ENCODE results near the gene IL23R. TPM values are rescaled to one million over a fixed set of nuclear protein-coding genes. Genes with fewer than 3 reads are reported as not detected.

The IL23R gene

GRCh38 chr1:67307251-67308060, 141.2 kb downstream of the IL23R start, which contains the start of gene IL12RB2:
IL12RB2 (plus strand) TSS chr1:67307873; CDS start chr1:67320369, 12,496 bp downstream.
- Histone ChIP-seq H3K4ac (ENCODE audit: low read depth in 1 of 2, low read length in 2 of 2) (no peak within 1 kb of the TSS), H4K8ac (ENCODE audit: low read length) (no peak within 1 kb of the TSS), H3K18ac (ENCODE audit: low read depth in 1 of 2, low read length in 2 of 2) (peak within 1 kb of the TSS in 1 of 2 experiments; percentile 33), H3K27ac (ENCODE audit: low read length, poor library complexity, severe bottlenecking) (no peak within 1 kb of the TSS), H2AFZ (ENCODE audit: low read depth, low read length) (peak within 1 kb of the TSS; percentile 21), H2BK12ac (ENCODE audit: low read length in 2 of 2) (no peak within 1 kb of the TSS), H2BK15ac (ENCODE audit: low read depth, poor library complexity, severe bottlenecking) (no peak within 1 kb of the TSS), H3K23ac (ENCODE audit: low read length in 2 of 2) (no peak within 1 kb of the TSS), H2BK5ac (ENCODE audit: low read depth, low read length, poor library complexity, severe bottlenecking) (no peak within 1 kb of the TSS), H3K14ac (ENCODE audit: low read length in 2 of 2) (peak within 1 kb of the TSS in 1 of 2 experiments; percentile 38), H3K4me3 (ENCODE audit: insufficient read depth in 1 of 2, low read depth in 1 of 2, low read length in 2 of 2) (peak within 1 kb of the TSS; percentile 50 to 69), H3K79me1 (replicated peaks; ENCODE audit: low read length, poor library complexity, severe bottlenecking) (no peaks in the 10 kb centered on the region), H3K4me2 (ENCODE audit: low read length, poor library complexity, severe bottlenecking) (peak within 1 kb of the TSS; percentile 98), H3K36me3 (ENCODE audit: control insufficient read depth in 1 of 2, insufficient read depth in 2 of 2, low read depth in 1 of 2, low read length in 2 of 2) (no peaks in the 10 kb centered on the region), H2AK5ac (ENCODE audit: low read length, severe bottlenecking) (no peak within 1 kb of the TSS), H3K9me3 (ENCODE audit: control insufficient read depth, low read length) (no peaks in the 10 kb centered on the region), H3K9ac (ENCODE audit: low read length) (no peak within 1 kb of the TSS), H3K27me3 (ENCODE audit: control insufficient read depth in 1 of 2, insufficient read depth in 1 of 2, low read length in 2 of 2) (peaks cover 14 to 26% of the 10 kb centered on the region in 2 experiments), H2BK120ac (ENCODE audit: low read depth, low read length) (no peak within 1 kb of the TSS), H4K91ac (ENCODE audit: low read length) (no peak within 1 kb of the TSS), H3K4me1 (ENCODE audit: control insufficient read depth, insufficient read depth, low read depth, low read length) (peaks cover 11% of the 10 kb centered on the region)
- DNase-seq = no peak
- 7% methylated on average over 60 of the region's 75 CpGs for WGBS

GRCh38 chr1:67308136-67308535, 141.9 kb downstream of the IL23R start:
- Histone ChIP-seq H3K4me1 (ENCODE audit: control insufficient read depth, insufficient read depth, low read depth, low read length) (peaks cover 11% of the 10 kb centered on the region), H3K23ac (ENCODE audit: low read length in 2 of 2) (no peak overlapping the region), H2BK12ac (ENCODE audit: low read length in 2 of 2) (no peak overlapping the region), H3K36me3 (ENCODE audit: control insufficient read depth in 1 of 2, insufficient read depth in 2 of 2, low read depth in 1 of 2, low read length in 2 of 2) (no peaks in the 10 kb centered on the region), H2AFZ (ENCODE audit: low read depth, low read length) (peak overlapping the region; percentile 21), H3K79me1 (replicated peaks; ENCODE audit: low read length, poor library complexity, severe bottlenecking) (no peaks in the 10 kb centered on the region), H3K18ac (ENCODE audit: low read depth in 1 of 2, low read length in 2 of 2) (no peak overlapping the region), H2AK5ac (ENCODE audit: low read length, severe bottlenecking) (no peak overlapping the region), H3K27me3 (ENCODE audit: control insufficient read depth in 1 of 2, insufficient read depth in 1 of 2, low read length in 2 of 2) (peaks cover 14 to 26% of the 10 kb centered on the region in 2 experiments), H3K27ac (ENCODE audit: low read length, poor library complexity, severe bottlenecking) (no peak overlapping the region), H3K9ac (ENCODE audit: low read length) (no peak overlapping the region), H4K8ac (ENCODE audit: low read length) (no peak overlapping the region), H2BK120ac (ENCODE audit: low read depth, low read length) (no peak overlapping the region), H3K4me2 (ENCODE audit: low read length, poor library complexity, severe bottlenecking) (peak overlapping the region; percentile 98), H4K91ac (ENCODE audit: low read length) (no peak overlapping the region), H3K4me3 (ENCODE audit: insufficient read depth in 1 of 2, low read depth in 1 of 2, low read length in 2 of 2) (no peak overlapping the region), H3K9me3 (ENCODE audit: control insufficient read depth, low read length) (no peaks in the 10 kb centered on the region), H2BK5ac (ENCODE audit: low read depth, low read length, poor library complexity, severe bottlenecking) (no peak overlapping the region), H3K4ac (ENCODE audit: low read depth in 1 of 2, low read length in 2 of 2) (no peak overlapping the region), H2BK15ac (ENCODE audit: low read depth, poor library complexity, severe bottlenecking) (no peak overlapping the region), H3K14ac (ENCODE audit: low read length in 2 of 2) (peak overlapping the region in 1 of 2 experiments; percentile 38)
- WGBS = 25% methylated on average over 12 of the region's 15 CpGs
- DNase-seq = no peak

Small RNA genes within 50 kb of the gene (small RNA-seq; reads per million reads assigned to genes)
- gene RNU4ATAC4P (ENCODE audit: low read depth) (not detected), gene RNU6-586P (ENCODE audit: low read depth) (not detected)

All from mesenchymal stem cell (in vitro differentiated cells and primary cell).